ENCODE measurements around the gene KIF24. TPM values are rescaled to one million over a fixed set of nuclear protein-coding genes. Genes with fewer than 3 reads are reported as not detected.

The KIF24 gene
- total RNA-seq: 1.6 and 2.6 TPM in 2 replicates

GRCh38 chr9:34328987-34329832, at the start of gene KIF24, which contains the start of gene NUDT2:
Gene KIF24, minus strand, starts transcription at chr9:34329268. Its CDS starts 17,922 bp downstream, at chr9:34311346.
Gene NUDT2, plus strand, starts transcription at chr9:34329569. Its CDS starts 9,471 bp downstream, at chr9:34339040.

GRCh38 chr9:34376596-34377403, 47.7 kb upstream of the KIF24 start, which contains the start of gene MYORG:
Gene MYORG, minus strand, starts transcription at chr9:34376898. Its CDS starts 3,955 bp downstream, at chr9:34372943.

Other genes starting within 250 kb of the KIF24 start
- 12.0 and 14.6 TPM in 2 replicates for gene DCAF12, start 202.6 kb downstream of the KIF24 start, total RNA-seq
- 23.7 and 24.7 TPM in 2 replicates for gene UBAP1, start 150.2 kb downstream of the KIF24 start, total RNA-seq
- gene NUDT2, start 301 bp upstream of the KIF24 start, total RNA-seq: 37.4 and 40.4 TPM in 2 replicates
- 0.65 and 2.3 TPM in 2 replicates for gene MYORG, start 47.6 kb upstream of the KIF24 start, total RNA-seq
- 10.1 and 10.3 TPM in 2 replicates for gene FAM219A, start 129.3 kb upstream of the KIF24 start, total RNA-seq
- not detected in 2 replicates for gene DNAI1, start 129.5 kb upstream of the KIF24 start, total RNA-seq
- gene ENHO, start 193.7 kb upstream of the KIF24 start, total RNA-seq: not detected in 2 replicates

Data from epithelial cell of umbilical artery (primary cell).